ENCODE measurements around the gene ARHGEF33. TPM values are rescaled to one million over a fixed set of nuclear protein-coding genes. Genes with fewer than 3 reads are reported as not detected.
A peak's percentile ranks its signal among the peaks of the same experiment; 100 is the strongest.

ARHGEF33 gene
- total and polyA plus RNA-seq, 2 of the 13 experiments (the other 11 are each of a cell fraction or from before 2014, with no cell fraction given): 0.04 TPM; not detected in 1

GRCh38 chr2:38875576-38876367, 13.9 kb upstream of the ARHGEF33 start, which contains the start of the genes DHX57 and MORN2 (continued):
- TF ChIP-seq CBX5 (CRISPR knock-in tag; IDR thresholded peaks at IDR 0.05; ENCODE audit: borderline replicate concordance) (peak; percentile 64; the same call in 1 of the 2 replicates), KLF12 (CRISPR knock-in tag; IDR thresholded peaks at IDR 0.05; ENCODE audit: borderline replicate concordance) (peak; percentile 19; the same call in 1 of the 2 replicates), ZFY (CRISPR knock-in tag; IDR thresholded peaks at IDR 0.05) (peak; percentile 95), ZNF609 (CRISPR knock-in tag; IDR thresholded peaks at IDR 0.05; ENCODE audit: borderline replicate concordance) (peak; percentile 60; the same call in 1 of the 2 replicates), MEIS1 (CRISPR knock-in tag; IDR thresholded peaks at IDR 0.05; ENCODE audit: borderline replicate concordance) (0 out of 2 replicates have a peak, but pooled peaks have one; percentile 60), IRF2 (CRISPR knock-in tag; IDR thresholded peaks at IDR 0.05) (peak; percentile 80; the same call in 1 of the 2 replicates), ZFP36L2 (CRISPR knock-in tag; IDR thresholded peaks at IDR 0.05) (0 out of 2 replicates have a peak, but pooled peaks have one; percentile 28), ATAD3A (CRISPR knock-in tag; IDR thresholded peaks at IDR 0.05) (0 out of 2 replicates have a peak, but pooled peaks have one; percentile 33), KLF9 (CRISPR knock-in tag; IDR thresholded peaks at IDR 0.05; ENCODE audit: low read depth) (peak; percentile 69; the same call in 1 of the 2 replicates), ZNF724P (CRISPR knock-in tag; IDR thresholded peaks at IDR 0.05; ENCODE audit: borderline replicate concordance) (peak; percentile 82; the same call in 1 of the 2 replicates), TRIM24 (CRISPR knock-in tag; IDR thresholded peaks at IDR 0.05) (no peak), ZNF576 (CRISPR knock-in tag; IDR thresholded peaks at IDR 0.05) (no peak), SRF (IDR thresholded peaks at IDR 0.05; ENCODE audit: low read depth, low read length) (no peak), PTBP1 (IDR thresholded peaks at IDR 0.05; ENCODE audit: low read depth, low read length, poor library complexity, severe bottlenecking) (no peak), ZMAT5 (CRISPR knock-in tag; IDR thresholded peaks at IDR 0.05; ENCODE audit: borderline replicate concordance, low read depth) (no peak), MNT (IDR thresholded peaks at IDR 0.05) (no peak), FOXA3 (CRISPR knock-in tag; IDR thresholded peaks at IDR 0.05) (peak; percentile 40; the same call in 1 of the 2 replicates), ZNF317 (CRISPR knock-in tag; IDR thresholded peaks at IDR 0.05) (0 out of 2 replicates have a peak, but pooled peaks have one; percentile 69), YY1 (IDR thresholded peaks at IDR 0.05; ENCODE audit: insufficient read depth, insufficient replicate concordance, low read depth, low read length) (peak; percentile 45), NKX3-1 (CRISPR knock-in tag; IDR thresholded peaks at IDR 0.05) (peak; percentile 80; the same call in 1 of the 2 replicates), NFYC (CRISPR knock-in tag; IDR thresholded peaks at IDR 0.05) (peak; percentile 94), THYN1 (CRISPR knock-in tag; IDR thresholded peaks at IDR 0.05; ENCODE audit: borderline replicate concordance, low read depth) (no peak), BORCS8-MEF2B (CRISPR knock-in tag; IDR thresholded peaks at IDR 0.05) (peak; percentile 88)
